Fibroblast of lung (primary cell): ENCODE data around the gene SIGLEC10. TPM values are rescaled to one million over a fixed set of nuclear protein-coding genes. Genes with fewer than 3 reads are reported as not detected.

ENCODE experiments used
- DNase-seq, 2 donors: peaks; one replicate each; pipeline versions ENCODE4 v3.0.0 to v3.0.0-alpha.2; 2010; ENCODE audit warnings: low read depth in 2 of 2
- H2AFZ ChIP-seq: 2 replicates; pipeline ENCODE4 v1.5.1; 2012; ENCODE audit warnings: low read length, control low read depth, inconsistent platforms
- H3K27ac ChIP-seq: 2 replicates; pipeline ENCODE4 v1.5.1; 2011; ENCODE audit warnings: low read length, control low read depth; ENCODE audit not compliant: insufficient read depth
- H3K27me3 ChIP-seq: 2 replicates; pipeline ENCODE4 v1.5.1; 2011; ENCODE audit warnings: mild to moderate bottlenecking, low read length; ENCODE audit not compliant: control insufficient read depth, insufficient read depth
- H3K36me3 ChIP-seq: 2 replicates; pipeline ENCODE4 v1.5.1; 2011; ENCODE audit warnings: low read length; ENCODE audit not compliant: control insufficient read depth, insufficient read depth
- H3K4me1 ChIP-seq: 2 replicates; pipeline ENCODE4 v1.5.1; 2011; ENCODE audit warnings: low read length; ENCODE audit not compliant: control insufficient read depth, insufficient read depth; ENCODE audit errors: extremely low read depth
- H3K4me2 ChIP-seq: 2 replicates; pipeline ENCODE4 v1.5.1; 2011; ENCODE audit warnings: low read length, control low read depth; ENCODE audit not compliant: insufficient read depth; ENCODE audit errors: extremely low read depth
- H3K4me3 ChIP-seq, 4 experiments: fragments of 200-600 bp in 1 of 4; sonication (generic) in 1 of 4; replicated peaks in 1 of 4; 2 replicates each; pipeline ENCODE4 v1.5.1; 2011 to 2016; ENCODE audit warnings: low read length in 4 of 4, low read depth in 3 of 4, mild to moderate bottlenecking in 3 of 4, control low read depth in 2 of 4, inconsistent platforms in 1 of 4, mixed read lengths in 1 of 4; ENCODE audit not compliant: insufficient read depth in 1 of 4; ENCODE audit errors: control extremely low read depth in 1 of 4
- H3K79me2 ChIP-seq: 2 replicates; pipeline ENCODE4 v1.5.1; 2012; ENCODE audit warnings: mild to moderate bottlenecking, low read length, inconsistent platforms; ENCODE audit not compliant: control insufficient read depth, insufficient read depth
- H3K9ac ChIP-seq: 2 replicates; pipeline ENCODE4 v1.5.1; 2011; ENCODE audit warnings: mild to moderate bottlenecking, low read length, control low read depth; ENCODE audit not compliant: insufficient read depth
- H3K9me3 ChIP-seq: 2 replicates; pipeline ENCODE4 v1.5.1; 2012; ENCODE audit warnings: low read depth, low read length; ENCODE audit not compliant: control insufficient read depth, insufficient read depth
- H4K20me1 ChIP-seq: 2 replicates; pipeline ENCODE4 v1.5.1; 2011; ENCODE audit warnings: low read length; ENCODE audit not compliant: control insufficient read depth, insufficient read depth; ENCODE audit errors: extremely low read depth
- EZH2 ChIP-seq: IDR thresholded peaks from 2 replicates; pipeline ENCODE4 v1.5.1; 2012; ENCODE audit warnings: low read length, control low read depth, mild to moderate bottlenecking; ENCODE audit errors: missing control alignments
- polyA plus RNA-seq, 2 donors: library from polyadenylated mRNA; depleted of rRNA in 1 of 2; stranded (reverse) in 1 of 2; unstranded in 1 of 2; fragments of >200 nt; gene quantifications; 2 replicates each; pipeline ENCODE4 v1.2.1, GENCODE V29; 2011 to 2012; ENCODE audit warnings: missing spikeins in 1 of 2
- total RNA-seq: library from RNA; depleted of rRNA; stranded (reverse); fragments of >200 nt; gene quantifications from 2 replicates; pipeline ENCODE4 v1.2.1, GENCODE V29; 2014
- TF ChIP-seq, protein P1 (sequence below), 2 donors: IDR thresholded peaks in 1 of 2; conservative IDR thresholded peaks in 1 of 2; 1 replicate in 1 of 2; 2 replicates in 1 of 2; pipeline ENCODE4 v1.5.1; 2011 to 2012; ENCODE audit warnings: low read length in 2 of 2, control low read depth in 1 of 2, inconsistent platforms in 1 of 2, low read depth in 1 of 2, mild to moderate bottlenecking in 1 of 2

Gene SIGLEC10
- total and polyA plus RNA-seq, 2 donors (not counting 1 experiment from before 2014, with no cell fraction given) = not detected

DNA sequence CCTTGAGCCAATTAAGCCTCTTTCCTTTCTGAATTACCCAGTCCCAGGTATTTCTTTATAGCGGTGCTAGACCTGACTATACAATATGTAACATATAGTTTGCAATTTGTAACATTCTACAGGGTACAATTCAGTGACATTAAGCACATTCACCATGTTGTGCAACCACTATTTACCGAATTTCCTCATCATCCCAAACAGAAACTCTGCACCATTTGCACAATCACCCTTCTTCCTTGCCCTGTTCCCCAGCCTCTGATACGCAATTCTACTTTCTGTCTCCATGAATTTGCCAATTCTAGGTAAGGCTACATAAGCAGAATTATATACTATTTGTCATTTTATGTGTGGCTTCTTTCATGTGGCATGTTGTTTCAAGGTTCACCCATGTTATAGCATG is 13.7 kb upstream of the SIGLEC10 start:
- no peaks in the 10 kb centered on the region for H3K36me3 ChIP-seq
- H2AFZ ChIP-seq = no peak overlapping the region
- no peaks in the 10 kb centered on the region for H3K79me2 ChIP-seq
- H3K4me1 ChIP-seq = no peaks in the 10 kb centered on the region
- H3K9me3 ChIP-seq = no peaks in the 10 kb centered on the region
- no peak for TF ChIP-seq EZH2
- TF ChIP-seq, protein P1, sequence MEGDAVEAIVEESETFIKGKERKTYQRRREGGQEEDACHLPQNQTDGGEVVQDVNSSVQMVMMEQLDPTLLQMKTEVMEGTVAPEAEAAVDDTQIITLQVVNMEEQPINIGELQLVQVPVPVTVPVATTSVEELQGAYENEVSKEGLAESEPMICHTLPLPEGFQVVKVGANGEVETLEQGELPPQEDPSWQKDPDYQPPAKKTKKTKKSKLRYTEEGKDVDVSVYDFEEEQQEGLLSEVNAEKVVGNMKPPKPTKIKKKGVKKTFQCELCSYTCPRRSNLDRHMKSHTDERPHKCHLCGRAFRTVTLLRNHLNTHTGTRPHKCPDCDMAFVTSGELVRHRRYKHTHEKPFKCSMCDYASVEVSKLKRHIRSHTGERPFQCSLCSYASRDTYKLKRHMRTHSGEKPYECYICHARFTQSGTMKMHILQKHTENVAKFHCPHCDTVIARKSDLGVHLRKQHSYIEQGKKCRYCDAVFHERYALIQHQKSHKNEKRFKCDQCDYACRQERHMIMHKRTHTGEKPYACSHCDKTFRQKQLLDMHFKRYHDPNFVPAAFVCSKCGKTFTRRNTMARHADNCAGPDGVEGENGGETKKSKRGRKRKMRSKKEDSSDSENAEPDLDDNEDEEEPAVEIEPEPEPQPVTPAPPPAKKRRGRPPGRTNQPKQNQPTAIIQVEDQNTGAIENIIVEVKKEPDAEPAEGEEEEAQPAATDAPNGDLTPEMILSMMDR (conservative IDR thresholded peaks at IDR 0.05 in 1 of 2, IDR thresholded peaks at IDR 0.05 in 1 of 2; ENCODE audit: low read depth in 1 of 2, low read length in 2 of 2) = no peak
- no peak overlapping the region for H3K4me3 ChIP-seq
- no peak for DNase-seq
- H3K27ac ChIP-seq = no peak overlapping the region
- H4K20me1 ChIP-seq = no peaks in the 10 kb centered on the region
- no peak overlapping the region for H3K4me2 ChIP-seq
- no peak overlapping the region for H3K9ac ChIP-seq
- no peaks in the 10 kb centered on the region for H3K27me3 ChIP-seq

DNA sequence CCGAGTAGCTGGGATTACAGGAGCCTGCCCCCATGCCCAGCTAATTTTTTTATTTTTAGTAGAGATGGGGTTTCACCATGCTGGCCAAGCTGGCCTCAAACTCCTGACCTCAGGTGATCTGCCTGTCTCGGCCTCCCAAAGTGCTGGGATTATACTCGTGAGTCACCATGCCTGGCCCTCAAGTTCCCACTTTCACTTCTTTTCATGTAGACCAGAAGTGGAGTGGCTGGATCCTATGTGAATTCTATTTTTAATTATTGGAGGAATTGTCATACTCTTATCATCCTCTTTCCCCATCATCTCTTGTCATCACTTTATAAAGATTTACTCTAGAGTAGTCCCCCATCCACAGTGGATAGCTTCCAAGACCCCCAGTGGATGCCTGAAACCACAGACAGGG is 12.8 kb upstream of the SIGLEC10 start:
- no peak overlapping the region for H2AFZ ChIP-seq
- H4K20me1 ChIP-seq = no peaks in the 10 kb centered on the region
- no peak overlapping the region for H3K4me3 ChIP-seq
- H3K9ac ChIP-seq = no peak overlapping the region
- H3K4me1 ChIP-seq = no peaks in the 10 kb centered on the region
- H3K36me3 ChIP-seq = no peaks in the 10 kb centered on the region
- DNase-seq = no peak
- no peaks in the 10 kb centered on the region for H3K79me2 ChIP-seq
- no peaks in the 10 kb centered on the region for H3K9me3 ChIP-seq
- no peaks in the 10 kb centered on the region for H3K27me3 ChIP-seq
- no peak overlapping the region for H3K4me2 ChIP-seq
- no peak overlapping the region for H3K27ac ChIP-seq
- TF ChIP-seq, protein P1 (conservative IDR thresholded peaks at IDR 0.05 in 1 of 2, IDR thresholded peaks at IDR 0.05 in 1 of 2; ENCODE audit: low read depth in 1 of 2, low read length in 2 of 2) = no peak
- no peak for TF ChIP-seq EZH2

DNA sequence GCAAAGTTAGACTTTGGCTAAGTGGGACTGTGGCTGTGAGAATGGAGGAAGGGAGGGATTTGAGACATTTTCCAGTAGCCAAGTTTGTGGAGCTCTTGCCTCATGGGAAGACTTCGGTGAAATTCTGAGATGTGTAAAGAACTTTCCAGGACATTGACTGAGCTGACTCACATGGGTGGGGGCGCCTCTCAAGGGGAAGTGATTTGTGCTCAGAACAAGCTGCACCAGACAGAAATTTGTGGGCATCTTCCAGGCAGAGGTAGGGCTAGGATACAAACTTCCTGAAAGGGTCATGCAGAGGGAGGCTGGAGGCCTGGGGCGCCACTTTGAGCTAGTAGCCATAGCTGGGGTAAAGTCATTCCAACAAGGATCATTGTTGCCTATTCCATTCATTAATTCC is 9.8 kb upstream of the SIGLEC10 start:
- DNase-seq = no peak
- Histone ChIP-seq H3K79me2 (no peaks in the 10 kb centered on the region), H3K27me3 (no peaks in the 10 kb centered on the region), H3K27ac (no peak overlapping the region), H3K4me2 (no peak overlapping the region), H2AFZ (no peak overlapping the region), H3K36me3 (no peaks in the 10 kb centered on the region), H3K9me3 (no peaks in the 10 kb centered on the region), H3K9ac (no peak overlapping the region), H3K4me3 (no peak overlapping the region), H4K20me1 (no peaks in the 10 kb centered on the region), H3K4me1 (no peaks in the 10 kb centered on the region)
- TF ChIP-seq, protein P1 (conservative IDR thresholded peaks at IDR 0.05 in 1 of 2, IDR thresholded peaks at IDR 0.05 in 1 of 2; ENCODE audit: low read depth in 1 of 2, low read length in 2 of 2) = no peak
- no peak for TF ChIP-seq EZH2
